CD8-positive, alpha-beta memory T cell (primary cell): ENCODE measurements around the gene SYNPR. TPM values are rescaled to one million over a fixed set of nuclear protein-coding genes. Genes with fewer than 3 reads are reported as not detected.

Experiments used
- CTCF ChIA-PET: fragments of 350-600 bp; sonication (Branson Sonifier 250); formaldehyde crosslinking; loops from one replicate; lab custom pipeline; 2021; ENCODE audit warnings: antibody characterized with exemption; lab: Charles Lee
- POLR2A ChIA-PET: fragments of 350-600 bp; sonication (Branson Sonifier 250); formaldehyde crosslinking; loops from one replicate; lab custom pipeline; 2021; ENCODE audit warnings: antibody characterized with exemption; lab: Charles Lee
- DNase-seq, 5 donors: peaks; one replicate each; pipeline versions ENCODE4 v3.0.0 to v3.0.0-alpha.2; 2020 to 2022; ENCODE audit warnings: mixed read lengths in 1 of 5
- H3K27ac ChIP-seq: one replicate; pipeline ENCODE4 v1.7.0; 2013; ENCODE audit warnings: low read depth, mild to moderate bottlenecking, low read length, moderate library complexity
- H3K27me3 ChIP-seq: 2 replicates; pipeline ENCODE4 v1.7.0; 2013; ENCODE audit warnings: low read length, mild to moderate bottlenecking; ENCODE audit not compliant: insufficient read depth, poor library complexity, severe bottlenecking
- H3K36me3 ChIP-seq: 2 replicates; pipeline ENCODE4 v1.7.0; 2013; ENCODE audit warnings: mild to moderate bottlenecking, low read length, moderate library complexity; ENCODE audit not compliant: insufficient read depth
- H3K4me1 ChIP-seq: 2 replicates; pipeline ENCODE4 v1.7.0; 2013; ENCODE audit warnings: mild to moderate bottlenecking, low read length, moderate library complexity; ENCODE audit not compliant: insufficient read depth
- H3K4me3 ChIP-seq: 2 replicates; pipeline ENCODE4 v1.7.0; 2013; ENCODE audit warnings: mild to moderate bottlenecking, low read length
- H3K9me3 ChIP-seq: 2 replicates; pipeline ENCODE4 v1.7.0; 2013; ENCODE audit warnings: mild to moderate bottlenecking, low read length
- H3K27ac Mint-ChIP-seq, 8 donors: one replicate each; pipeline ENCODE4 v1.8.0; 2020 to 2021; ENCODE audit warnings: mixed read lengths in 8 of 8, mild to moderate bottlenecking in 6 of 8, inconsistent platforms in 3 of 8, moderate library complexity in 3 of 8
- H3K27me3 Mint-ChIP-seq, 2 donors: one replicate each; pipeline ENCODE4 v1.8.0; 2020 to 2021; ENCODE audit warnings: mixed read lengths in 2 of 2, mild to moderate bottlenecking in 1 of 2, moderate library complexity in 1 of 2
- H3K36me3 Mint-ChIP-seq, 3 donors: one replicate each; pipeline ENCODE4 v1.8.0; 2020 to 2021; ENCODE audit warnings: mixed read lengths in 3 of 3, inconsistent platforms in 1 of 3, mild to moderate bottlenecking in 1 of 3
- H3K4me1 Mint-ChIP-seq, 3 donors: one replicate each; pipeline ENCODE4 v1.8.0; 2020 to 2021; ENCODE audit warnings: mixed read lengths in 3 of 3, inconsistent platforms in 1 of 3, mild to moderate bottlenecking in 1 of 3
- H3K4me3 Mint-ChIP-seq, 7 donors: one replicate each; pipeline ENCODE4 v1.8.0; 2020 to 2021; ENCODE audit warnings: mixed read lengths in 7 of 7, mild to moderate bottlenecking in 6 of 7, moderate library complexity in 4 of 7, inconsistent platforms in 2 of 7
- H3K9me3 Mint-ChIP-seq, 5 donors: one replicate each; pipeline ENCODE4 v1.8.0; 2020 to 2022; ENCODE audit warnings: mixed read lengths in 5 of 5, mild to moderate bottlenecking in 3 of 5, moderate library complexity in 2 of 5, inconsistent platforms in 1 of 5
- polyA plus RNA-seq: library from polyadenylated mRNA; unstranded; fragments of 300-500 nt; fragmentation: Illumina TruSeq; gene quantifications from one replicate; pipeline ENCODE4 v1.2.3, GENCODE V29; 2021
- total RNA-seq, 2 experiments: library from RNA; stranded (reverse); gene quantifications; one replicate each; pipeline ENCODE4 v1.2.3, GENCODE V29; 2021

The SYNPR gene
- total and polyA plus RNA-seq, 3 experiments from 2014 or later, result not detected

DNA sequence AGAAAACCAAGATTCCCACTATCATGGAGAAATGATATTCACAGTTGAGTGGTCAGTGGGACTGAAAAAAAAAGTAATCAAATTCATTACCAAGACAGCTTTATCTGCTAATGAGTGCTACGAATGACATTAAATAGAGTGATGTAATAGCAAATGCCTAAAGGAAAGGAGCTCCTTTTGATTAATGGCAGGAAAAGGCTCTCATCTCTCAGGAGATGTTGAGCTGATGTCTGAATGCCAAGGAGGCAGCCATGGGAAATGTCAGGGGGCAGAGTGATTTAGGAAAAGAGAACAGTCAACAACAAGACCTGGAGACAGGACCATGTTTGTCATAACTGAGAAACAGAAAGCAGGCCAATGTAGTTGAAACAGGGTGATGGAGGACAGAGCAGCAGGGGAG is 277.7 kb downstream of the SYNPR start:
- Mint-ChIP-seq H3K36me3 (no peaks in the 10 kb centered on the region), H3K27me3 (peaks cover 0 to 1% of the 10 kb centered on the region in 2 donors), H3K4me3 (no peak overlapping the region), H3K9me3 (peaks cover 0 to 2% (median 0%) of the 10 kb centered on the region in 5 donors), H3K4me1 (no peaks in the 10 kb centered on the region), H3K27ac (no peak overlapping the region)
- CTCF ChIA-PET, result no interaction called here
- no peaks in the 10 kb centered on the region for H3K9me3 ChIP-seq
- no peaks in the 10 kb centered on the region for H3K4me1 ChIP-seq
- H3K27me3 ChIP-seq, result no peaks in the 10 kb centered on the region
- no peak overlapping the region for H3K27ac ChIP-seq
- POLR2A ChIA-PET, result no interaction called here
- DNase-seq, result no peak
- H3K36me3 ChIP-seq, result no peaks in the 10 kb centered on the region
- H3K4me3 ChIP-seq, result no peak overlapping the region

DNA sequence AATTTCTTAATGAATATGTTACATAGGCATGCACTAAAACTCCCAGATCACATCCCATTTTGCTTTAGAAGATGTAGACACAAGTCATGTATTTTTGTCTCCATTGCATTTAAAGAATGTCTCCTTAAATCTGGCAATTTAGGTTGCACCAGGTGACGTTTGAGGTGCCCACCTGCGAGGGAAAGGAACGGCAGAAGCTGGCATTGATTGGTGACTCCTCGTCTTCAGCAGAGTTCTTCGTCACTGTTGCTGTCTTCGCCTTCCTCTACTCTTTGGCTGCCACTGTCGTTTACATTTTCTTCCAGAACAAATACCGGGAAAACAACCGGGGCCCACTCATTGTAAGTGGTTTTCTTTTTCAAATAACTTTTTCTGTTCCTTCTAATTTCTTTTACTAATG is 278.3 kb downstream of the SYNPR start:
- DNase-seq, result no peak
- ChIA-PET POLR2A (no interaction called here), CTCF (no interaction called here)
- no peak overlapping the region for H3K4me3 Mint-ChIP-seq
- Histone ChIP-seq H3K9me3 (no peaks in the 10 kb centered on the region), H3K27me3 (no peaks in the 10 kb centered on the region), H3K27ac (no peak overlapping the region), H3K4me1 (no peaks in the 10 kb centered on the region), H3K36me3 (no peaks in the 10 kb centered on the region), H3K4me3 (no peak overlapping the region)
- no peaks in the 10 kb centered on the region for H3K36me3 Mint-ChIP-seq
- H3K9me3 Mint-ChIP-seq, result peaks cover 0 to 2% (median 0%) of the 10 kb centered on the region in 5 donors
- H3K4me1 Mint-ChIP-seq, result no peaks in the 10 kb centered on the region
- peaks cover 0 to 1% of the 10 kb centered on the region in 2 donors for H3K27me3 Mint-ChIP-seq
- no peak overlapping the region for H3K27ac Mint-ChIP-seq

GRCh38 chr3:63557912-63558311 is 279.8 kb downstream of the SYNPR start:
- CTCF ChIA-PET, result no interaction called here
- H3K9me3 ChIP-seq, result no peaks in the 10 kb centered on the region

GRCh38 chr3:63559884-63560283 is 281.8 kb downstream of the SYNPR start:
- Histone ChIP-seq H3K9me3 (no peaks in the 10 kb centered on the region), H3K4me1 (no peaks in the 10 kb centered on the region), H3K27ac (no peak overlapping the region), H3K4me3 (no peak overlapping the region), H3K36me3 (no peaks in the 10 kb centered on the region), H3K27me3 (no peaks in the 10 kb centered on the region)
- CTCF ChIA-PET, result no interaction called here
- POLR2A ChIA-PET, result no interaction called here
- no peaks in the 10 kb centered on the region for H3K36me3 Mint-ChIP-seq
- no peaks in the 10 kb centered on the region for H3K27me3 Mint-ChIP-seq
- H3K9me3 Mint-ChIP-seq, result no peaks in the 10 kb centered on the region
- no peaks in the 10 kb centered on the region for H3K4me1 Mint-ChIP-seq
- H3K27ac Mint-ChIP-seq, result no peak overlapping the region
- no peak for DNase-seq
- no peak overlapping the region for H3K4me3 Mint-ChIP-seq

More at GRCh38 chr3:63557912-63558311, 279.8 kb downstream of the SYNPR start:
- DNase-seq, result no peak
- H3K4me3 ChIP-seq, result no peak overlapping the region
- peaks cover 0 to 2% (median 0%) of the 10 kb centered on the region in 5 donors for H3K9me3 Mint-ChIP-seq
- POLR2A ChIA-PET, result no interaction called here
- H3K36me3 Mint-ChIP-seq, result no peaks in the 10 kb centered on the region
- no peak overlapping the region for H3K27ac Mint-ChIP-seq
- no peaks in the 10 kb centered on the region for H3K4me1 Mint-ChIP-seq
- H3K36me3 ChIP-seq, result no peaks in the 10 kb centered on the region
- H3K27me3 ChIP-seq, result no peaks in the 10 kb centered on the region
- H3K4me3 Mint-ChIP-seq, result no peak overlapping the region
- no peak overlapping the region for H3K27ac ChIP-seq
- peaks cover 0 to 1% of the 10 kb centered on the region in 2 donors for H3K27me3 Mint-ChIP-seq
- no peaks in the 10 kb centered on the region for H3K4me1 ChIP-seq

GRCh38 chr3:63561879-63562278 is 283.8 kb downstream of the SYNPR start:
- Mint-ChIP-seq H3K27ac (no peak overlapping the region), H3K4me1 (no peaks in the 10 kb centered on the region), H3K36me3 (no peaks in the 10 kb centered on the region), H3K27me3 (peaks cover 0 to 3% of the 10 kb centered on the region in 2 donors), H3K9me3 (no peaks in the 10 kb centered on the region), H3K4me3 (no peak overlapping the region)
- no peaks in the 10 kb centered on the region for H3K27me3 ChIP-seq
- H3K36me3 ChIP-seq, result no peaks in the 10 kb centered on the region
- H3K9me3 ChIP-seq, result no peaks in the 10 kb centered on the region
- no peak for DNase-seq
- H3K4me3 ChIP-seq, result no peak overlapping the region
- no peak overlapping the region for H3K27ac ChIP-seq
- CTCF ChIA-PET, result no interaction called here
- H3K4me1 ChIP-seq, result no peaks in the 10 kb centered on the region
- POLR2A ChIA-PET, result no interaction called here

DNA sequence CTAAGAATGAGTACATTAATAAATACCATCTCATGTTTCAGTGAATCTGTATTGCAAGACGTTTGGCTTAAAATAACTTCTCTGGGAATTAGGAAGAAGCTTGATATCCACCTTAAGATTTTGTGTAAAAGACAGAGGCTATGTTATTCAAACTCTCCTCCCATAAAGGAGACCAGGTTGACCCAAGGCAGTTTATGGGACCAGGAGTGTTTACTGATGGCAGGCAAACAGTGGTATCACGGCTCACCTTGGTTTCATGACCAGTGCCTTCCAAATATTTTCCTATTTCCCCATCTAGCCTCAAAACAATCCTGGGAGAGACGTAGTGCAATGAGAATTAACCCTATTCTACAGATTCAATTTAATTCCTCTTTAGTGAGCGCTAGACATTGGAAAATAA is 284.2 kb downstream of the SYNPR start:
- POLR2A ChIA-PET, result no interaction called here
- Mint-ChIP-seq H3K4me1 (no peaks in the 10 kb centered on the region), H3K9me3 (peaks cover 0 to under 1% (median 0%) of the 10 kb centered on the region in 5 donors), H3K27me3 (peaks cover 0 to 3% of the 10 kb centered on the region in 2 donors), H3K36me3 (no peaks in the 10 kb centered on the region), H3K27ac (no peak overlapping the region), H3K4me3 (no peak overlapping the region)
- CTCF ChIA-PET, result no interaction called here
- no peak for DNase-seq
- Histone ChIP-seq H3K27me3 (no peaks in the 10 kb centered on the region), H3K4me1 (no peaks in the 10 kb centered on the region), H3K36me3 (no peaks in the 10 kb centered on the region), H3K27ac (no peak overlapping the region), H3K4me3 (no peak overlapping the region), H3K9me3 (no peaks in the 10 kb centered on the region)

GRCh38 chr3:63563572-63563971 is 285.5 kb downstream of the SYNPR start:
- H3K9me3 Mint-ChIP-seq, result peaks cover 0 to 4% (median 0%) of the 10 kb centered on the region in 5 donors
- H3K27me3 Mint-ChIP-seq, result peaks cover 0 to 3% of the 10 kb centered on the region in 2 donors
- Histone ChIP-seq H3K27ac (no peak overlapping the region), H3K27me3 (no peaks in the 10 kb centered on the region), H3K36me3 (no peaks in the 10 kb centered on the region), H3K9me3 (no peaks in the 10 kb centered on the region), H3K4me3 (no peak overlapping the region), H3K4me1 (no peaks in the 10 kb centered on the region)
- CTCF ChIA-PET, result no interaction called here
- no peak for DNase-seq
- H3K36me3 Mint-ChIP-seq, result no peaks in the 10 kb centered on the region
- no peaks in the 10 kb centered on the region for H3K4me1 Mint-ChIP-seq
- POLR2A ChIA-PET, result no interaction called here
- no peak overlapping the region for H3K4me3 Mint-ChIP-seq
- no peak overlapping the region for H3K27ac Mint-ChIP-seq

DNA sequence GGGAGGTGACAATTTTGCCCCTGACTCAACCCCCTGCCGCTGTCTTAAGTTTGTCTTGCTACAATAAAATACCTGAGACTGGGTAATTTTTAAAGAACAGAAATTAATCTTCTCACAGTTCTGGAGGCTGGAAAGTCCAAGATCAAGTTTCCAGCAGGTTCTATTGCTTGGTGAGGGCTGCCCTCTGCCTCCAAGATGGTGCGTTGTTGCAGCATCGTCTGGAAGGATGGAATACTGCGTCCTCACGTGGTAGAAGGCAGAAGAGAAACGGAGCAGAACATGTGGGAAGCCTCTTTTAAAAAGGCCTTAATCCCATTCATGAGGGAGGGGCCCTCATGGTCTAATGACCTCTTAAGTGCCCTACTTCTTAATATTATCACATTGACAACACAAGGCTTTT is 287.1 kb downstream of the SYNPR start:
- H3K27me3 Mint-ChIP-seq, result peaks cover 0 to 3% of the 10 kb centered on the region in 2 donors

GRCh38 chr3:63571682-63572081 is 293.6 kb downstream of the SYNPR start:
- Histone ChIP-seq H3K36me3 (no peaks in the 10 kb centered on the region), H3K27me3 (no peaks in the 10 kb centered on the region), H3K9me3 (no peaks in the 10 kb centered on the region), H3K27ac (no peak overlapping the region), H3K4me1 (no peaks in the 10 kb centered on the region), H3K4me3 (no peak overlapping the region)
- H3K4me1 Mint-ChIP-seq, result no peaks in the 10 kb centered on the region
- H3K27me3 Mint-ChIP-seq, result peaks cover 0 to 2% of the 10 kb centered on the region in 2 donors
- ChIA-PET CTCF (no interaction called here), POLR2A (no interaction called here)
- peaks cover 0 to 4% (median 2%) of the 10 kb centered on the region in 5 donors for H3K9me3 Mint-ChIP-seq
- H3K4me3 Mint-ChIP-seq, result no peak overlapping the region
- H3K27ac Mint-ChIP-seq, result no peak overlapping the region
- H3K36me3 Mint-ChIP-seq, result no peaks in the 10 kb centered on the region
- no peak for DNase-seq

More for the DNA sequence above, 287.1 kb downstream of the SYNPR start:
- H3K27ac Mint-ChIP-seq, result no peak overlapping the region
- no peaks in the 10 kb centered on the region for H3K36me3 Mint-ChIP-seq
- ChIA-PET CTCF (no interaction called here), POLR2A (no interaction called here)
- H3K4me3 Mint-ChIP-seq, result no peak overlapping the region
- Histone ChIP-seq H3K9me3 (no peaks in the 10 kb centered on the region), H3K27me3 (no peaks in the 10 kb centered on the region), H3K4me3 (no peak overlapping the region), H3K4me1 (no peaks in the 10 kb centered on the region), H3K27ac (no peak overlapping the region), H3K36me3 (no peaks in the 10 kb centered on the region)
- H3K9me3 Mint-ChIP-seq, result peaks cover 0 to 4% (median 0%) of the 10 kb centered on the region in 5 donors
- no peak for DNase-seq
- H3K4me1 Mint-ChIP-seq, result no peaks in the 10 kb centered on the region
